Neural cell (in vitro differentiated cells): ENCODE measurements around the gene NADK2. TPM values are rescaled to one million over a fixed set of nuclear protein-coding genes. Genes with fewer than 3 reads are reported as not detected.
"Not testable (repeated sequence)": the region's sequence is repeated elsewhere in the genome, so short reads cannot be mapped to it uniquely, and the experiment has no call there.

Source experiments
- H2AFZ ChIP-seq: fragments of 200-600, 300-800 bp; sonication (generic), shearing (Covaris generic); 2 replicates; pipeline ENCODE4 v1.6.0; 2014; ENCODE audit warnings: low read depth, mild to moderate bottlenecking, antibody characterized with exemption, low read length, moderate library complexity
- H3F3A ChIP-seq: fragments of 200-600 bp; shearing (Covaris generic); 2 replicates; pipeline ENCODE4 v1.6.1; 2016; ENCODE audit warnings: mild to moderate bottlenecking, moderate library complexity, mixed read lengths, antibody characterized with exemption, low read length; ENCODE audit not compliant: insufficient read depth, poor library complexity, severe bottlenecking
- H3K27ac ChIP-seq: fragments of 200-600, 300-800 bp; sonication (generic), shearing (Covaris generic); 2 replicates; pipeline ENCODE4 v1.5.1; 2014; ENCODE audit warnings: mild to moderate bottlenecking, low read length, moderate library complexity
- H3K27me3 ChIP-seq: fragments of 300-800, 200-600 bp; sonication (generic), shearing (Covaris generic); 2 replicates; pipeline ENCODE4 v1.6.0; 2014; ENCODE audit warnings: mild to moderate bottlenecking, low read depth, low read length, moderate library complexity; ENCODE audit not compliant: insufficient read depth
- H3K36me3 ChIP-seq: fragments of 300-800, 200-600 bp; sonication (generic), shearing (Covaris generic); 2 replicates; pipeline ENCODE4 v1.5.1; 2014; ENCODE audit warnings: mild to moderate bottlenecking, antibody characterized with exemption, low read length, moderate library complexity; ENCODE audit not compliant: insufficient read depth
- H3K4me2 ChIP-seq: fragments of 300-800, 200-600 bp; sonication (generic), shearing (Covaris generic); 2 replicates; pipeline ENCODE4 v1.6.0; 2014; ENCODE audit warnings: mild to moderate bottlenecking, low read length
- H3K4me3 ChIP-seq: fragments of 300-800, 200-600 bp; sonication (generic), shearing (Covaris generic); 2 replicates; pipeline ENCODE4 v1.5.1; 2014; ENCODE audit warnings: mild to moderate bottlenecking, low read length, moderate library complexity
- H3K79me2 ChIP-seq: fragments of 200-600 bp; shearing (Covaris generic); replicated peaks from 2 replicates; pipeline ENCODE4 v1.6.0; 2014; ENCODE audit warnings: mild to moderate bottlenecking, low read length, moderate library complexity; ENCODE audit not compliant: insufficient read depth
- H3K9ac ChIP-seq: fragments of 300-800, 200-600 bp; sonication (generic), shearing (Covaris generic); 2 replicates; pipeline ENCODE4 v1.6.1; 2016; ENCODE audit warnings: mild to moderate bottlenecking, low read length, mixed read lengths
- H3K9me2 ChIP-seq: fragments of 200-600 bp; shearing (Covaris generic); 2 replicates; pipeline ENCODE4 v1.6.1; 2016; ENCODE audit warnings: mild to moderate bottlenecking, low read length, mixed read lengths; ENCODE audit not compliant: insufficient read depth
- H3K9me3 ChIP-seq: fragments of 200-600, 300-800 bp; sonication (generic), shearing (Covaris generic); 2 replicates; pipeline ENCODE4 v1.6.1; 2016; ENCODE audit warnings: mild to moderate bottlenecking, mixed run types, low read length, moderate library complexity, mixed read lengths
- H4K20me1 ChIP-seq: fragments of 200-600 bp; shearing (Covaris generic); 2 replicates; pipeline ENCODE4 v1.6.1; 2016; ENCODE audit warnings: mild to moderate bottlenecking, mixed run types; ENCODE audit not compliant: insufficient read depth
- EP300 ChIP-seq: fragments of 450-650 bp; conservative IDR thresholded peaks from 2 replicates; pipeline ENCODE4 v1.6.1; 2014; ENCODE audit warnings: antibody characterized with exemption, mild to moderate bottlenecking, moderate library complexity; ENCODE audit not compliant: poor library complexity, severe bottlenecking
- EZH2 ChIP-seq: fragments of 200-600, 300-800 bp; shearing (Covaris generic), sonication (generic); IDR thresholded peaks from 2 replicates; pipeline ENCODE4 v1.6.1; 2014; ENCODE audit warnings: antibody characterized with exemption, low read length, borderline replicate concordance, mild to moderate bottlenecking; ENCODE audit not compliant: insufficient read depth, poor library complexity, severe bottlenecking
- MXI1 ChIP-seq: fragments of 450-650 bp; conservative IDR thresholded peaks from 2 replicates; pipeline ENCODE4 v1.6.1; 2014; ENCODE audit warnings: antibody characterized with exemption, mild to moderate bottlenecking; ENCODE audit not compliant: poor library complexity, severe bottlenecking
- POLR2AphosphoS5 ChIP-seq: IDR thresholded peaks from 2 replicates; pipeline ENCODE4 v1.6.1; 2012
- RAD21 ChIP-seq: fragments of 450-650 bp; conservative IDR thresholded peaks from 2 replicates; pipeline ENCODE4 v1.6.1; 2014; ENCODE audit warnings: antibody characterized with exemption, mild to moderate bottlenecking, moderate library complexity
- SMC3 ChIP-seq: fragments of 450-650 bp; conservative IDR thresholded peaks from 2 replicates; pipeline ENCODE4 v1.6.1; 2014; ENCODE audit warnings: antibody characterized with exemption, mild to moderate bottlenecking, moderate library complexity; ENCODE audit not compliant: poor library complexity
- TAF1 ChIP-seq: IDR thresholded peaks from 2 replicates; pipeline ENCODE4 v1.6.1; 2012; ENCODE audit warnings: low read depth
- polyA plus RNA-seq: library from polyadenylated mRNA; depleted of rRNA; stranded (reverse); fragments of >200 nt; gene quantifications from 2 replicates; pipeline ENCODE4 v1.2.3, GENCODE V29; 2014
- TF ChIP-seq, protein P1 (sequence below): fragments of 450-650 bp; IDR thresholded peaks from 2 replicates; pipeline ENCODE4 v1.5.1; 2014; ENCODE audit warnings: antibody characterized with exemption, mild to moderate bottlenecking, moderate library complexity; ENCODE audit not compliant: poor library complexity, severe bottlenecking
- TF ChIP-seq, protein P2 (sequence below): IDR thresholded peaks from 2 replicates; pipeline ENCODE4 v1.6.1; 2012; ENCODE audit warnings: borderline replicate concordance

The NADK2 gene
- polyA plus RNA-seq, 1 donor from 2014 or later, result 66.8 TPM

GRCh38 chr5:36198281-36198680 lies 43.4 kb downstream of the NADK2 start:
- no peaks in the 10 kb centered on the region for H3K79me2 ChIP-seq
- TF ChIP-seq SMC3 (no peak), POLR2AphosphoS5 (no peak), EZH2 (no peak)
- TF ChIP-seq, protein P1, sequence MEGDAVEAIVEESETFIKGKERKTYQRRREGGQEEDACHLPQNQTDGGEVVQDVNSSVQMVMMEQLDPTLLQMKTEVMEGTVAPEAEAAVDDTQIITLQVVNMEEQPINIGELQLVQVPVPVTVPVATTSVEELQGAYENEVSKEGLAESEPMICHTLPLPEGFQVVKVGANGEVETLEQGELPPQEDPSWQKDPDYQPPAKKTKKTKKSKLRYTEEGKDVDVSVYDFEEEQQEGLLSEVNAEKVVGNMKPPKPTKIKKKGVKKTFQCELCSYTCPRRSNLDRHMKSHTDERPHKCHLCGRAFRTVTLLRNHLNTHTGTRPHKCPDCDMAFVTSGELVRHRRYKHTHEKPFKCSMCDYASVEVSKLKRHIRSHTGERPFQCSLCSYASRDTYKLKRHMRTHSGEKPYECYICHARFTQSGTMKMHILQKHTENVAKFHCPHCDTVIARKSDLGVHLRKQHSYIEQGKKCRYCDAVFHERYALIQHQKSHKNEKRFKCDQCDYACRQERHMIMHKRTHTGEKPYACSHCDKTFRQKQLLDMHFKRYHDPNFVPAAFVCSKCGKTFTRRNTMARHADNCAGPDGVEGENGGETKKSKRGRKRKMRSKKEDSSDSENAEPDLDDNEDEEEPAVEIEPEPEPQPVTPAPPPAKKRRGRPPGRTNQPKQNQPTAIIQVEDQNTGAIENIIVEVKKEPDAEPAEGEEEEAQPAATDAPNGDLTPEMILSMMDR, result no peak

GRCh38 chr5:36193746-36194145 lies 48.0 kb downstream of the NADK2 start:
- Histone ChIP-seq H3K36me3 (peaks cover 3% of the 10 kb centered on the region), H3K9ac (no peak overlapping the region), H3K27me3 (no peaks in the 10 kb centered on the region), H3F3A (no peaks in the 10 kb centered on the region), H3K9me3 (no peaks in the 10 kb centered on the region), H3K79me2 (no peaks in the 10 kb centered on the region), H4K20me1 (no peaks in the 10 kb centered on the region), H3K4me3 (no peak overlapping the region), H3K9me2 (no peaks in the 10 kb centered on the region), H3K4me2 (no peak overlapping the region), H2AFZ (no peak overlapping the region), H3K27ac (no peak overlapping the region)
- TF ChIP-seq RAD21, result no peak
- TF ChIP-seq EZH2, result no peak
- TF ChIP-seq MXI1, result no peak
- TF ChIP-seq, protein P1, result no peak
- TF ChIP-seq TAF1, result no peak
- TF ChIP-seq, protein P2, sequence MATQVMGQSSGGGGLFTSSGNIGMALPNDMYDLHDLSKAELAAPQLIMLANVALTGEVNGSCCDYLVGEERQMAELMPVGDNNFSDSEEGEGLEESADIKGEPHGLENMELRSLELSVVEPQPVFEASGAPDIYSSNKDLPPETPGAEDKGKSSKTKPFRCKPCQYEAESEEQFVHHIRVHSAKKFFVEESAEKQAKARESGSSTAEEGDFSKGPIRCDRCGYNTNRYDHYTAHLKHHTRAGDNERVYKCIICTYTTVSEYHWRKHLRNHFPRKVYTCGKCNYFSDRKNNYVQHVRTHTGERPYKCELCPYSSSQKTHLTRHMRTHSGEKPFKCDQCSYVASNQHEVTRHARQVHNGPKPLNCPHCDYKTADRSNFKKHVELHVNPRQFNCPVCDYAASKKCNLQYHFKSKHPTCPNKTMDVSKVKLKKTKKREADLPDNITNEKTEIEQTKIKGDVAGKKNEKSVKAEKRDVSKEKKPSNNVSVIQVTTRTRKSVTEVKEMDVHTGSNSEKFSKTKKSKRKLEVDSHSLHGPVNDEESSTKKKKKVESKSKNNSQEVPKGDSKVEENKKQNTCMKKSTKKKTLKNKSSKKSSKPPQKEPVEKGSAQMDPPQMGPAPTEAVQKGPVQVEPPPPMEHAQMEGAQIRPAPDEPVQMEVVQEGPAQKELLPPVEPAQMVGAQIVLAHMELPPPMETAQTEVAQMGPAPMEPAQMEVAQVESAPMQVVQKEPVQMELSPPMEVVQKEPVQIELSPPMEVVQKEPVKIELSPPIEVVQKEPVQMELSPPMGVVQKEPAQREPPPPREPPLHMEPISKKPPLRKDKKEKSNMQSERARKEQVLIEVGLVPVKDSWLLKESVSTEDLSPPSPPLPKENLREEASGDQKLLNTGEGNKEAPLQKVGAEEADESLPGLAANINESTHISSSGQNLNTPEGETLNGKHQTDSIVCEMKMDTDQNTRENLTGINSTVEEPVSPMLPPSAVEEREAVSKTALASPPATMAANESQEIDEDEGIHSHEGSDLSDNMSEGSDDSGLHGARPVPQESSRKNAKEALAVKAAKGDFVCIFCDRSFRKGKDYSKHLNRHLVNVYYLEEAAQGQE, result no peak
- TF ChIP-seq EP300, result no peak
- no peak for TF ChIP-seq POLR2AphosphoS5
- TF ChIP-seq SMC3, result no peak

More at GRCh38 chr5:36198281-36198680, 43.4 kb downstream of the NADK2 start:
- Histone ChIP-seq H3K9me3 (no peaks in the 10 kb centered on the region), H3K9ac (no peak overlapping the region), H3K36me3 (peaks cover 3% of the 10 kb centered on the region), H3K4me2 (no peak overlapping the region), H4K20me1 (no peaks in the 10 kb centered on the region), H3K27ac (no peak overlapping the region), H3F3A (no peaks in the 10 kb centered on the region), H2AFZ (no peak overlapping the region), H3K27me3 (no peaks in the 10 kb centered on the region), H3K4me3 (no peak overlapping the region), H3K9me2 (no peaks in the 10 kb centered on the region)

DNA sequence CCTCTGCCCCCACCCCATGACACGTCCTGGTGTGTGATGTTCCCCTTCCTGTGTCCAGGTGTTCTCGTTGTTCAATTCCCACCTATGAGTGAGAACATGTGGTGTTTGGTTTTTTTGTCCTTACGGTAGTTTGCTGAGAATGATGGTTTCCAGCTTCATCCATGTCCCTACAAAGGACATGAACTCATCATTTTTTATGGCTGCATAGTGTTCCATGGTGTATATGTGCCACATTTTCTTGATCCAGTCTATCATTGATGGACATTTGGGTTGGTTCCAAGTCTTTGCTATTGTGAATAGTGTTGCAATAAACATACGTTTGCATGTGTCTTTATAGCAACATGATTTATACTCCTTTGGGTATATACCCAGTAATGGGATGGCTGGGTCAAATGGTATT lies 57.3 kb downstream of the NADK2 start:
- H2AFZ ChIP-seq, H3K9ac ChIP-seq, H3K79me2 ChIP-seq, H3K4me3 ChIP-seq, H3K27me3 ChIP-seq, H3K4me2 ChIP-seq, H3F3A ChIP-seq, H3K9me3 ChIP-seq, H4K20me1 ChIP-seq, H3K9me2 ChIP-seq, H3K27ac ChIP-seq: not testable (repeated sequence)
- H3K36me3 ChIP-seq, result peaks cover 14% of the 10 kb centered on the region
